ENCODE data around the gene ITPRIP. TPM values are rescaled to one million over a fixed set of nuclear protein-coding genes. Genes with fewer than 3 reads are reported as not detected.

ITPRIP gene
- total RNA-seq, 4 donors from 2014 or later, result 18.1 to 31.5 (median 22.8) TPM

- peak overlapping the region in 2 of 4 donors; percentile 12 to 100 for H3K27ac ChIP-seq
Observed at GRCh38 chr10:104314591-104315485, 23.4 kb downstream of the ITPRIP start.

GRCh38 chr10:104311184-104311720, 27.0 kb downstream of the ITPRIP start:
- Histone ChIP-seq H3K9me3 (no peaks in the 10 kb centered on the region), H3K27me3 (no peaks in the 10 kb centered on the region), H3K4me1 (peaks cover 3 to 63% (median 18%) of the 10 kb centered on the region in 3 donors), H3K4me3 (no peak overlapping the region), H3K27ac (peak overlapping the region in 2 of 4 donors; percentile 71 to 77), H3K36me3 (peaks cover 0 to 68% of the 10 kb centered on the region in 2 donors)
- 56 to 80% methylated on average over 1 to 2 of the region's 5 CpGs for WGBS, 2 donors (ENCODE audit: low coverage in 1 of 2)
- TF ChIP-seq EP300 (IDR thresholded peaks at IDR 0.05) (no peak), CTCF (IDR thresholded peaks at IDR 0.05) (no peak), POLR2A (IDR thresholded peaks at IDR 0.05) (no peak), POLR2AphosphoS5 (IDR thresholded peaks at IDR 0.05) (no peak)
- ATAC-seq, result no peak

More at GRCh38 chr10:104314591-104315485, 23.4 kb downstream of the ITPRIP start:
- no peak overlapping the region for H3K4me3 ChIP-seq
- WGBS, 2 donors (ENCODE audit: low coverage in 1 of 2), result 94% methylated on average over 3 of the region's 43 CpGs; no CpG with 5 or more reads in 1 of the 2 donors
- peaks cover 7 to 78% (median 49%) of the 10 kb centered on the region in 3 donors for H3K4me1 ChIP-seq
- ATAC-seq, result no peak
- H3K36me3 ChIP-seq, result peaks cover 0 to 59% of the 10 kb centered on the region in 2 donors
- H3K27me3 ChIP-seq, result no peaks in the 10 kb centered on the region
- H3K9me3 ChIP-seq, result no peaks in the 10 kb centered on the region
- TF ChIP-seq POLR2AphosphoS5 (IDR thresholded peaks at IDR 0.05) (no peak), POLR2A (IDR thresholded peaks at IDR 0.05) (no peak), EP300 (IDR thresholded peaks at IDR 0.05) (no peak), CTCF (IDR thresholded peaks at IDR 0.05) (no peak)

GRCh38 chr10:104309980-104310978, 28.0 kb downstream of the ITPRIP start:
- peak; percentile 60 for ATAC-seq
- TF ChIP-seq EP300 (IDR thresholded peaks at IDR 0.05) (no peak), POLR2AphosphoS5 (IDR thresholded peaks at IDR 0.05) (peak; percentile 24)
- WGBS, 2 donors (ENCODE audit: low coverage in 1 of 2), result 55 to 88% methylated on average over 4 to 5 of the region's 15 CpGs
- peaks cover 5 to 66% (median 21%) of the 10 kb centered on the region in 3 donors for H3K4me1 ChIP-seq
- peak overlapping the region; percentile 12 to 77 (median 64) for H3K27ac ChIP-seq
- H3K36me3 ChIP-seq, result peaks cover 0 to 61% of the 10 kb centered on the region in 2 donors
- H3K27me3 ChIP-seq, result no peaks in the 10 kb centered on the region
- no peak overlapping the region for H3K4me3 ChIP-seq
- no peaks in the 10 kb centered on the region for H3K9me3 ChIP-seq

- H3K27ac ChIP-seq, result peak overlapping the region in 3 of 4 donors; percentile 8 to 95 (median 61)
- WGBS, 2 donors (ENCODE audit: low coverage in 1 of 2), result 70 to 88% methylated on average over 4 of the region's 4 CpGs
- H3K4me1 ChIP-seq, result peaks cover 11 to 85% (median 26%) of the 10 kb centered on the region in 3 donors
- TF ChIP-seq EP300 (IDR thresholded peaks at IDR 0.05) (no peak), POLR2AphosphoS5 (IDR thresholded peaks at IDR 0.05) (no peak), CTCF (IDR thresholded peaks at IDR 0.05) (no peak), POLR2A (IDR thresholded peaks at IDR 0.05) (no peak)
- no peak overlapping the region for H3K4me3 ChIP-seq
- no peaks in the 10 kb centered on the region for H3K27me3 ChIP-seq
- no peak for ATAC-seq
- H3K36me3 ChIP-seq, result peaks cover 0 to 43% of the 10 kb centered on the region in 2 donors
- no peaks in the 10 kb centered on the region for H3K9me3 ChIP-seq
Observed at GRCh38 chr10:104308439-104308903, 29.8 kb downstream of the ITPRIP start.

All from gastroesophageal sphincter (tissue), 4 donors.